SH-SY5Y (cell line): Measurements from ENCODE around the gene CDH16.

ENCODE experiments used
- GATA2 ChIP-seq: IDR thresholded peaks from 2 replicates; pipeline ENCODE4 v1.6.1; 2011; ENCODE audit warnings: mild to moderate bottlenecking, low read depth, low read length
- GATA3 ChIP-seq: IDR thresholded peaks from 2 replicates; pipeline ENCODE4 v1.6.1; 2011; ENCODE audit warnings: low read depth, mild to moderate bottlenecking, low read length, moderate library complexity

DNA sequence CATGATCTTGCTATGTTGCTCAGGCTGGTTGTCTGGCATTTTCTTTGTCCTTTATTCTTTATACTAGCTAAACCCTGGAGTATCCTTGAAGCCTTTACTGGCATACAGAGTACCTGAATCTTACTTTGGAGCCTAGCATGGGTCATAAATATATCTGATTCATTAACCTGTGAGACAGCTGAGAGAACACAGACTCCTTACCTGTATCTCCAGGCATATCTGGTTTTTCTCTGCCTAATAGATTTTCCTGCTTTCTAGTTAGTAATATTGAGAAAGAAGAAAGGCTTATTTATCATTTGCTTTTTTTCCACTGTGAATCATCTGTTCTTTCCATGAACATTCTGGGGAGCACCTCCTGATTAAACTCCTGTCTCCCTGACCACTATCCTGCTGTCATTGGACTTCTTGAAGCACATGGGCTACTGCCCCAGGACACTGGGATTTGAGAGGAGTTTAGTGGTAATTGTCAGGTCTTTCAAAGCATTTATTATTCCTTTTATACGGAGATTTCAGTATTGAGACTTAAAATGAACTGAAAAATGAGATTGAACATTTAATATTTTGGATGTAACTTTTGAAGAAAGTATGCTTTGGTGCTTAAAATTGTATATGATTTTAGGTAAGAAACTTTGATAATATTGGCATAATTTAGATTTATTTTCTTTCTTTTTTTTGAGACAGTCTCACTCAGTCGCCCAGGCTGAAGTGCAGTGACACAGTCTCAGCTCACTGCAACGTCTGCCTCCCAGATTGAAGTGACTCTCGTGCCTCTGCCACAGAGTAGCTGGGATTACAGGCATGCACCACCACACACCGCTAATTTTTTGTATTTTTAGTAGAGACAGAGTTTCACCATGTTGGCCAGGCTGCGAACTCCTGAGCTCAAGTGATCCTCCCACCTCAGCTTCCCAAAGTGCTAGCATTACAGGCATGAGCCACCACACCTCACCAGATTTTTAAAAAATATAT lies 29.8 kb downstream of the CDH16 start:
- TF ChIP-seq GATA2 = no peak
- no peak for TF ChIP-seq GATA3
